Activated CD4-positive, alpha-beta T cell treated with anti-CD3 and anti-CD28 coated beads for 1 hour (primary cell): ENCODE measurements around the gene CABLES2.

ENCODE experiments used
- DNase-seq: peaks from one replicate; pipeline ENCODE4 v3.0.0-alpha.2; 2020

The CABLES2 gene

GRCh38 chr20:62403331-62403730 is 3.8 kb downstream of the CABLES2 start:
- no peak for DNase-seq

DNA sequence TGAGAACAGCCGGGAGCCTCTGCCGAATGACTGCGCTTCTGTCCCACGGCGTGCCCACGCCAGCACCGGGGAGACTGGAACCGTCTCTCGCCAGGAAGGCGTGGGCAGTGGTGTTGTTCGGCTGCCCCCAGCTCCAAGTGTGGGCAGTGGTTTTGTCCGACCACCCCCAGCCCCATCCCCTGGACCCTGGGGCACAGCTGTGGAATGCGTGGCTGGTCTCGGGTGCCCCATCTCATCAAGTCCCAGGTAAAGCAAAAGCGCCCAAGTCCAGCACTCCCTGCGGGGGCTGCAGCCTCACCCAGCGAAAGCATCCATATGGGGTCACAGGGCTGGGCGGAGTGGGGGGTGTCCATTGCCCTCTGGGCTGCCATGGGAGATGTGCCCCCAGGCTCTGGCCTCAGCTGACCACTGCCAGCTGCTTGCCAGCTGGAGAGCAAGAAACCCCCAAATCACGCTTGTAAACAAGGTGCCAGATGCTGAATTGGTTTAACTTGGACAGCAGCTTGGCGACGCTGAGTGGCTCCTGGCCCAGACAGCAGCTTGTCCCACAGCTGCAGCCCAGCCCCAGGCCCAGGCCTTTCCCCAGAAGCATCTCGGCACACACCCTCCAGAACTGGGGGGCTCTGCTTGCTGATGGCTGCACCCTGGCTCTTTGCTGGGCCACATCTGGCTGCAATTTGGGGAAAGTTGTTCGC is 4.5 kb downstream of the CABLES2 start:
- no peak for DNase-seq

DNA sequence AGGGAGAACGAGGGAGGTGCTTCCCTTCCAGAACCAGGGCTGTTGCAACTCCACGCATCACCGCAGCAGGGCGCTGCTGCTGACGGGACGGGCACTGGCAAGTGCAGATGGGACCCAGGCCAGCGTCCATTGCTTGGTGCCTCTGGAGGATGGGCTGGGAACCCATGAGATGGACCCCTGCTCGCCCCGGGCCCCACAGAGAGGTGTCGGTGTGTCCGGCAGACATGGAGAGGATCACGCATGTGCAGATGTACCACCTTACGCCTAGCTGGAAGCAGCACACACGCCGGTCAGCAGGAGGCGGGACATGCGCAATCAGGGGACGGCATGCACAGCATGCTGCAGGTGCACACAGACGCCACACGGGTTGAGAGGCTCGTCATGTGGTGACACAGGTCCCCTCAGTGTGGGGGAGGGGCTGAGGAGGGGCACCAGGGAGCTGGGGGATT is 5.7 kb downstream of the CABLES2 start:
- DNase-seq = no peak

GRCh38 chr20:62400541-62400940 is 6.5 kb downstream of the CABLES2 start:
- no peak for DNase-seq

GRCh38 chr20:62400021-62400420 is 7.1 kb downstream of the CABLES2 start:
- no peak for DNase-seq

DNA sequence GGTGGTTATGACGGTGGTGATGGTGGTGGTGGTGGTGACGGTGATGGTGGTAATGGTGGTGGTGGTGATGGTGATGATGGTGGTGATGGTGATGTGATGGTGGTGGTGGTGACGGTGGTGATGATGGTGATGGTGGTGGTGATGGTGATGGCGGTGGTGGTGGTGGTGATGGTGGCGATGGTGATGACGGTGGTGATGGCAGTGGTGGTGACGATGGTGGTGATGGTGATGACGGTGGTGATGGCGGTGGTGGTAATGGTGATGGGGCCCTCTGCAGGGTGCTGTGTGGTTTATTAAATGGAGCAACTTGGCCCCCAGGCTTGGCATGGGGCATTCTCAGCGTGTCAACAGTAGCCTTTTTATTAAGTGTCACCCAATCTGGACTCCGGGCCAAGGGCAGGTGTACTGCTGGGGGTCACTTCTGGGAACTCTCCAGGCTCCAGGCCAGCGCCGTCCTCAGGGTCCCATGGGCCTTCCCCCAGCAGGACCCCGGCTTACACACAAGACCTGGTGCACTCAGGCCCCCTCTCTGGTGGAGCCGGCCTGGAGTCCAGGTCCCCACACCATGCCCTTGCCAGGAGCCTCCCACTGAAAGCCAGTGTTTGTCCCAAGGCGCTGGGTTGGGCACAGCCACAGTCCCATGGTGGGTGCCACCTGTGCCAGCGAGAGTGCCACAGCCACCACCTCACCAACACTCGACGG is 8.8 kb downstream of the CABLES2 start:
- no peak for DNase-seq

DNA sequence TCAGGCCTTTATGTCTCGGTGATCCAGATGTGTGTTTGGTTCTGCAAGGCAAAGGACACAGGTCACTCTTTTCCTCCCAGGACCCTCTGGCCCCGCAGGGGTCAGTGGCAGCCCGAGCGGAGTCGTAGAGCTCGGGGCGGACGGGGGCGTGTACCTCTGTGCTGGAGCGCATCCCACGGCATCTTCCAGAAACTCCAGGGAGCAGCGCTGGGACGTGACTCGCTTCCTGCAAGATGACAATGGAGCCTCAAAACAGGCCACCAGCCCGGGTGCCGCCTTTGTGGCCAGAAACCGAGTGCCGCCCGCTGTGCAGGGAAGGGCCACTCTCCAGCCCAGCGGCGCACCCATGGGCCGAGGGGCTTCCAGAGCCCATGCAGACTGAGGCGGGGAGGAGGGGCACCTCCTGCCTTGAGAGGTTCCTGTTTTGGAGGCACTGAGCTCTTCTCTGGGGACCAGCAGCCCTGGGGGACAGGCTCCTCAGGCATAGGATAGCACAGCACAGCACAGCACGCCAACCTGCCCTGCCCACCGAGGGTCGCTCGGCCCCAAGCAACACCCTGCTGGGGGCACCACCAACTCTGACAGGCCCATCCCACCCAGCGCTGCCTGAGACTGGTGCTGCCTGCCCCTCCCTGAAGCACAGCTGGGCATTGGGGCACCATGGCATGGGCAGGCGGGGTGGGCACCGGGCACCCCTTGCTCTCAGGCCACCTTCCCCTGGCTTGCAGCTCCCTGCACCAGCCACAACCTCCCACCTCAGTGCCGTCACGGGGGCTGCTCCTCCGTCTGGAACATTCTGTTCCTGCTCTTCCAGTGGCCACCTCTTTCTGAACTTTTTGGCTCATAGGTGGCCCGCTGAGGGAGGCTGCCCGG is 10.5 kb downstream of the CABLES2 start:
- no peak for DNase-seq

GRCh38 chr20:62395311-62396242 is 11.5 kb downstream of the CABLES2 start:
- DNase-seq = no peak

- no peak for DNase-seq
Measured at GRCh38 chr20:62394248-62395245, 12.5 kb downstream of the CABLES2 start.

DNA sequence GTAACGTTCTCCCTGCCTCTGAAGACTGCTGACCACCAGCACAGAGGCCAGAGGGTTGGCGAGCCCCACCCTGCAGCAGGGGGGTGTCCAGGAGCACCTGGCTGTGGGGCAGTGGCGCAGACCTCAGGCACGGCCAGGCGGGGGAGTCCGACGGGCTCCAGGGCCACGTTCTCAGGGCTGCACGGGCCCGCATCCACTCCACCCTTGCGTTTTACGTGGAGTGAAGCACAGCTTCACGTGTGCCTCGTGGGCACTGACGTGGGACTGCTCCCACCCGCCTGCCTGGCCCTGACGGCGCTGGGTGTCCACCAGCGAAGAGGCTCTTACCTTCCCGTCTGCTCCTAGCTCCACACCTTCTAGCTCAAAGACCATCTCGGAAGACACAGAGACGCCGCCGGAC is 13.3 kb downstream of the CABLES2 start:
- no peak for DNase-seq

DNA sequence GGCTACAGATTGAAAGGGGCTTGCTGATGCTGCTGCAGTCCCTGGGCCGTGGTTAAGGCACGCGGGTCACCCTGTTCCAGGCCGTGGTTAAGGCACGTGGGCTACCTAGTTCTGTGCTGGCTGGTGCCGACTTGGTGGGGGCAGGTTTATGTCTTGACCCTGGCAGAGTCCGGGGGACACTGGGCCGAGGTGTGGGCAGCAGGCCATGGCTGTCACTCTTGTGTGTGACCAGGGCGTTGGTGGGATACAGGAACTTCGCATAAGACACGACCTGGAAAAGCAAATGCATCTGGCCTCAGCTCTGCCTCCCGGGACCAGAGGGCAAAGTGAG is 13.8 kb downstream of the CABLES2 start:
- DNase-seq = no peak

DNA sequence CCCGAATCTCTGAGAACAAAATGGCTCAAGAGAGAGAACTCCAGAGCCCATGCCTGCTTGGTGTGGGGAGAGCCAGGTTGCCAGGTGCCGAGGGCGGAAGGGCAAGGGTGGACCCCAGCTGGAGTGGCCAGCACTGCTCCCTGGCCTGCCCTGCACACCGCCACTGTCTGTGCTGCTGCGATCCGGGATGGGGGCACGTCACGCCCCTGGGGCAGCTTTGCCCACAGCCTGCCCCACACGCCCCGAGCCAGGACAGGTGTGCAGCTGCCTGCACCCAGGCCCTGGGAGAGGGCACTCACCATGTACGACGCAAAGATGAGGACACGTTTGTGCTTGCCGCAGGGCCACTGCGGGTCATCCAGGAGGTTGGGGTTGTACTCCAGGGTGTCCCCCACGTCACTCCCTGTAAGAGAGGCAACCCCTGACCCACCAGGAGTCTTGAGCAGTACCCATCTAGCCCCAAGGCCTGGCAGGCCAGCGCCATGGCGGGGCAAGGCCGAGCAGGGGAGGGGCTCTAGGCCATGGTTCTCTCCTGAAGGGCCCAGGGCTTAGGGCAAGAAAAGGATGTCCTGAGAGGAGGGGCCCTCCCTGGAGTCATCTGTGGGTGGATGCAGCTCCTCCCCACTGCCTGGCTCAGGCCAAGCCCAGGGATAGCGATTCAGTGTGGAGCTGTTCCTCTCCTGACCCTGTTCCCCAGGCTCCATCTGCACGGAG is 14.3 kb downstream of the CABLES2 start:
- no peak for DNase-seq

- DNase-seq = no peak
Measured at GRCh38 chr20:62392077-62392418, 15.0 kb downstream of the CABLES2 start.

GRCh38 chr20:62391165-62392076 is 15.7 kb downstream of the CABLES2 start:
- no peak for DNase-seq

DNA sequence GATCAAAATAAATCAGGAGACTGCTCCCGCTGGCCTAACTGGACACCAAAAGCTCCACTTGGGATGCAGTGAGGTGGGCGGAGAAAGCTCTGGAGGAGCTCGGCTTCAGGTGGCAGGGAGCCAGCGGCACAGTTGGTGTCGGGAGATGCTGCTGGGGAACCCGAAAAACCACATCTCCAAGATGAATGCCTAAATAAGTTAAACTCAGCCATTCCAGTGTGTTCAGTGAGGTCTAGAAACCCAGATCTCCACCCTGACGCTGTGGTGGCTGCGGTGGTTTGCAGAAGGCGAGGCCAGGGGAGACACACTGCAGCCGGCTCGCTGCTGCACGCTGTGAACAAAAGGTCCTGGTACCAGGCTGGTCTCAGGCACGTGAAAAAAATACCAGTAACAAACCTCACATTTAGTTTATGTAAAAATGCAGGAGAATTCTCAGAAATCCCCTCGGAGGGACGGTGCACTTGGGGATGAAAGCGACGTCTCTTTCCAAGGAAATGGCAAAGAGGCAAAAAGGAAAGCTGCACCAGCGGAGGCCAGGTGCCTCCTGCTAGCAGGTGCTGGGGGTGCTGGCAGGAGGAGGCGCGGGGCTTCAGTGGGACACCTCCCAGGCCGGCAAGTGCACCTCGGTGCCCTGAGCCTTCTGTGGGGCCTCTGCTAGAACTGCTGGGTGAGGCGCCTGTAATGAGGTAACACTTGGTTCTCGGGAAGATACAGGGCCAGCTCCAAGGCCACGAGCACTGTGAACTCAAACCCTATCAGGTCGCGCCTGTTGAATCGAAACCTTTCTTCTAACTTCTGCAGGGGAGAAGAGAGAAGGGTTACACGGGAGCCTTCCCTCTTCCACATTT is 16.5 kb downstream of the CABLES2 start:
- no peak for DNase-seq

GRCh38 chr20:62389601-62390087 is 17.4 kb downstream of the CABLES2 start:
- DNase-seq = no peak

DNA sequence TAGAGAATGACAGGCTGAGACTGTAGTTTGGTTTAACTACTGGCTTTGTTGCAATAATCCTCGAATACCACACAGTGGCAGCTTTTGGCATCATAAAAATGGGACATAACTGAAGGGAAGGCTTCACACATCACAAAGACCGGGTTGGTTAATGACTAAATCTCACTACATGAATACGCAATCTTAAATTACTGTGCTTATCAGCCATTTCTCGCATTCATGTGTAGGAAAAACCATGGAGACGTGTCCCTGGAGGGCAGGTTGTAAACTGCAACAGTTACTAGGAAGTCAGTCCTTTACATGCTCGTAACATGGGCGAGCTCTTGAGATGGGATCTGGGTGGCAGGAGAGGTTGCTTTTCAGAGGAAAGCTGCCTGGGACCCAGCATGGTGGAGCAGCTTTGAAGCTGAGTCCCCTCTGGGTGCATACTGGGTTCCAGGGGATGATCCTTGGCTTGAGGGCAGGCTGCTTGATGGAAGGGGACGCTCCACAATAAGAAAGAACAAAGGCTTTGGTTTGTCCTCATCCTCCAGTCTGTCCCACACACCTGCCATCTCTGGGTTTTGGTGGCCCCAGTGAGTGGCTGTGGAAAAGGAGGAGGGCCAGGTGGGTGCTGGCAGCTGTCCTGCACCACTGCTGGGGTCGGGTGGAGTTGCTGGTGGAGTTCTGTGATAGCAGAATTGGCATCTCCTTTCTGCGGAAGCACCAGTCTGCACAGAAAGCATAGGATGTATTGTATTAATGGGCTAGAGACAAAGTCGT is 18.1 kb downstream of the CABLES2 start:
- no peak for DNase-seq
